Sigmoid colon (tissue), 4 donors: ENCODE results near the gene NT5C3B.

ENCODE experiments used
- POLR2A ChIP-seq, 2 donors: fragments of 450-650 bp; IDR thresholded peaks; one replicate each; pipeline ENCODE4 v1.6.1; 2016; ENCODE audit warnings: antibody characterized with exemption in 2 of 2, mild to moderate bottlenecking in 2 of 2, moderate library complexity in 2 of 2
- POLR2AphosphoS5 ChIP-seq, 4 donors: sonication (generic); formaldehyde crosslinking; IDR thresholded peaks; one replicate each; pipeline ENCODE4 v1.6.1; 2017; ENCODE audit warnings: antibody characterized with exemption in 4 of 4

DNA sequence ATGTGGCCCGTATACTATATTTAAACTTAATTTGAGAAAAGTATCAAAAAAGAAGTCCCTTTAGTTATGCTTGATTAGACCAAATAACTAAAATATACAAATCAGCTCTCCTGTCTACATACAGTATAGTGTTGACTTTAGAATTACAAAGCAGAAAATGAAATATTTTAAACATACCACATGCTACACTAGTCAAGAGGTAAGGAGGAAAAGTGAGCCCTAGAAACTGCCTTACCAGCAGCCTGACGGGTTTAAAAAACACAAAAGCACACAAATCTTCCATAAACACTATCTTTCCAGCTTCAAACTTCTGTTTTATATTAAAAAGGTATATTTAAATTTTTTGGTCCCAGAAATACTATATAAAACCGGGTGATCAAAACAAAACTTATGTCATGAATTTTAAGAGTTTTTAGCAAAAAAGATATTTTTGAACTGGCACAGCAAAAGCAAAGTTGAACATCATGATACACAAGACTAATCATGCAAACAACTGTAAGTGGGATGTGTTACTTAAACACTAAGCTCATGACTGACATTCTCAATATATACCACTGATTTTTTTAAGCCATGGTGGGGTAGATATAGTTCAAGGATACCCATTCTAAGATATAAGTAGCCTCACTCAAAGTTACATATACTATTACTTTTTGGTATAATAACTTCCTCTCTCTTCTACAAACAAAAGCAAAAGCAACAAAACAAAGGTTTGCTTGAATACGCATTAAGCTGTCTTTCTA is 13.4 kb upstream of the NT5C3B start:
- TF ChIP-seq POLR2AphosphoS5 (IDR thresholded peaks at IDR 0.05) (no peak), POLR2A (IDR thresholded peaks at IDR 0.05) (no peak)
